C4-2B (cell line): ENCODE data around the gene CASZ1.

Experiments used
- CTCF ChIP-seq: fragments of 450-650 bp; conservative IDR thresholded peaks from 2 replicates; pipeline ENCODE4 v1.5.1; 2017; ENCODE audit warnings: mild to moderate bottlenecking
- ZFX ChIP-seq: fragments of 450-650 bp; IDR thresholded peaks from 2 replicates; pipeline ENCODE4 v1.6.1; 2017

- no peak for TF ChIP-seq CTCF
- no peak for TF ChIP-seq ZFX
These were observed 18.8 kb upstream of the CASZ1 start for GRCh38 chr1:10814976-10815857.
